Skeletal muscle tissue (tissue), 4 donors: ENCODE results near the gene SLC66A2. TPM values are rescaled to one million over a fixed set of nuclear protein-coding genes. Genes with fewer than 3 reads are reported as not detected.

Source experiments
- H3K27ac ChIP-seq: one replicate; pipeline ENCODE4 v1.7.0; 2013; ENCODE audit warnings: mild to moderate bottlenecking, low read depth, low read length, inconsistent platforms
- H3K27me3 ChIP-seq, 3 donors: one replicate each; pipeline ENCODE4 v1.7.0; 2013; ENCODE audit warnings: low read length in 3 of 3; ENCODE audit not compliant: control insufficient read depth in 3 of 3, insufficient read depth in 3 of 3
- H3K36me3 ChIP-seq, 3 donors: one replicate each; pipeline ENCODE4 v1.7.0; 2013; ENCODE audit warnings: low read length in 3 of 3; ENCODE audit not compliant: control insufficient read depth in 3 of 3, insufficient read depth in 3 of 3
- H3K4me1 ChIP-seq, 3 donors: one replicate each; pipeline ENCODE4 v1.7.0; 2013; ENCODE audit warnings: low read length in 3 of 3, mild to moderate bottlenecking in 3 of 3; ENCODE audit not compliant: control insufficient read depth in 3 of 3, insufficient read depth in 3 of 3
- H3K4me3 ChIP-seq, 3 donors: one replicate each; pipeline ENCODE4 v1.7.0; 2013; ENCODE audit warnings: low read length in 3 of 3
- H3K9ac ChIP-seq, 3 donors: one replicate each; pipeline ENCODE4 v1.7.0; 2013; ENCODE audit warnings: low read length in 3 of 3, mild to moderate bottlenecking in 3 of 3, moderate library complexity in 2 of 3, low read depth in 1 of 3
- H3K9me3 ChIP-seq, 3 donors: one replicate each; pipeline ENCODE4 v1.7.0; 2013; ENCODE audit warnings: low read length in 3 of 3; ENCODE audit not compliant: control insufficient read depth in 3 of 3
- total RNA-seq: library from RNA; depleted of rRNA; stranded (reverse); fragments of >200 nt; gene quantifications from one replicate; pipeline ENCODE4 v1.2.3, GENCODE V29; 2014
- donor health status: Osteomylitis.

The SLC66A2 gene
- total RNA-seq, 1 donor from 2014 or later: 20.4 TPM

DNA sequence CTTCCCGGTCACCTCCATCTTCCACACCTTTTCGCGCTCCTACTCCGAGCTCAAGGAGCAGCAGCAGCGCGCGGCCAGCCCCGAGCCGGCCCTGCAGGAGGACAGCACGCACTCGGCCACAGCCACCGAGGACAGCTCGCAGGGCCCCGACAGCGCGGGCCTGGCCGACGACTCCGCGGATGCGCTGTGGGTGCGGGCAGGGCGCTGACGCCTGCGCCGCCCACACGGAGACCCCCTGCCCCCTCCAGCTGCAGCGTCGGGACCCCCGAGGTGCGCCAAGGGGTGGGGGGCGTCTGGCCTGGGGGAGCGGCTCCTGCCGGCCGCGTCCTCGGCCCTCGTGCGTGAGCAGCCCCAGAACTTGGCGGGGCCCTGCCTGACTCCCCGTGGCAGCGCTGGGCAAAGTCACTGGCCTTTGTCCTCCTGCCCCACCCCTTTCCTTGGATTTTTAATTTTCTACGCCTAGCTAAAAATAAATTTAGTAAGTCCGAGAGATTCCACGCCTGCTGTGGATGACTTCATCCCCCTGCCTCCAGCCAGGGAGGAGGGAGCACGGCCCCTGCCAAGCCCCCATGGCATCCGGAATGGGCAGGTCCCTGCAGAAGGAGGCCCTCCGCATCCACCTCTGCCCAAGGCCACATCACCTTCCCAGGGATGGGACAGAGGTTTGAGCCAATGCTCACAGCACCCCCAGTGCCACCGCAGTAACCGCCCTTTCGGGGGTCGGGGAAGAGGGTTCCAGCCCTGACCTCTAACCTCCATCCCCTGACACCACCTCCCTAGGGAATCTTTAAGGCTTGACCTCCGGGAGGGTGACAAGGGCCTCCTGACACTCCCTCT is 51.6 kb downstream of the SLC66A2 start:
- H3K9me3 ChIP-seq: peaks cover 0 to 4% (median 2%) of the 10 kb centered on the region in 3 donors
- H3K27ac ChIP-seq: no peak overlapping the region
- H3K4me1 ChIP-seq: no peaks in the 10 kb centered on the region
- no peaks in the 10 kb centered on the region for H3K27me3 ChIP-seq
- H3K4me3 ChIP-seq: no peak overlapping the region
- H3K36me3 ChIP-seq: peaks cover 7 to 14% (median 9%) of the 10 kb centered on the region in 3 donors
- no peak overlapping the region for H3K9ac ChIP-seq

DNA sequence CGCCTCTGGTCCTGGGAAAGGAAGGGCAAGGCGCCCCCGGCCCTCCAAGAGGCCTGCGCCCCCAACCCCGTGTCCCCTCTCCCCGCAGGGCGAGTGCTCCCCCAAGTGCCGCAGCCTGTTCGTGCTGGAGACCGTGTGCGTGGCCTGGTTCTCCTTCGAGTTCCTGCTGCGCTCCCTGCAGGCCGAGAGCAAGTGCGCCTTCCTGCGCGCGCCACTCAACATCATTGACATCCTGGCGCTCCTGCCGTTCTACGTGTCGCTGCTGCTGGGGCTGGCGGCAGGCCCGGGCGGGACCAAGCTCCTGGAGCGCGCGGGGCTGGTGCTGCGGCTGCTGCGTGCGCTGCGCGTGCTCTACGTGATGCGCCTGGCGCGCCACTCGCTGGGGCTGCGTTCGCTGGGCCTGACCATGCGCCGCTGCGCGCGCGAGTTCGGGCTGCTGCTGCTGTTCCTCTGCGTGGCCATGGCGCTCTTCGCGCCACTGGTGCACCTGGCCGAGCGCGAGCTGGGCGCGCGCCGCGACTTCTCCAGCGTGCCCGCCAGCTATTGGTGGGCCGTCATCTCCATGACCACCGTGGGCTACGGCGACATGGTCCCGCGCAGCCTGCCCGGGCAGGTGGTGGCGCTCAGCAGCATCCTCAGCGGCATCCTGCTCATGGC is 52.4 kb downstream of the SLC66A2 start:
- no peak overlapping the region for H3K27ac ChIP-seq
- H3K4me1 ChIP-seq: no peaks in the 10 kb centered on the region
- no peaks in the 10 kb centered on the region for H3K27me3 ChIP-seq
- H3K9ac ChIP-seq: no peak overlapping the region
- peaks cover 0 to 4% (median 3%) of the 10 kb centered on the region in 3 donors for H3K9me3 ChIP-seq
- H3K36me3 ChIP-seq: peaks cover 7 to 14% (median 9%) of the 10 kb centered on the region in 3 donors
- H3K4me3 ChIP-seq: no peak overlapping the region

DNA sequence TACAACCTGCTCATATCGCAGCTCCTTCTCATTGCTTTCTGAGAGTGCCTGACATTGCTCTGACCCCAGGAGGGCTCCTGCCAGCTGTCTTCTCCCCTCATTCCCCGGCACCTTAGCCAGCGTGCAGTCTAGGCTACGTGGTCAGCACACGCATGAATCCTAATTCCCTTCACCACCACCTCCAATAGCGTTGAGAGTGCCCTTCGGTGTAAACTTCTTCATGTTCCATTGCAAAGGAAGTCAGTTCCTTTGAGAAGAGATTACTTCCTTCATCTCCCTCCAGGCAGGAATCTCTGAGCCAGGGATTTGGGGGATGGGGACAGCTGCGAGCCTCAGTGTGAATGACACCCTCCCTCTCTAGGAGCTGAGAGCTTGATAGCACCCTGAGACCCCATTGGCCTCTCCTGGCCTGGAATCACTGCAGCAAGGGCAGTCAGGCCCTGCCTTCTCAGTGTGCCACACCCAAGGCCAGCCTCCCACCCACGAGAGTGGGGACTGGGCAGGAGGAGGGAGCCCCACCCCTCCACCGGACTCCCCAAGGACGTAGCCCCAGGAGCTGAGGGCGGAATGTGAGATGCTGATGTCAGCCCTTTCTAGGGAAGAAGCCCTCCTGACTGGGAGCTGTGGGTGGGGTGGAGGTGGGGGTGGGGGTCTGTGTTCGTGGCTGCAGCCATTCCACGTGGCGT is 53.4 kb downstream of the SLC66A2 start:
- Histone ChIP-seq H3K27me3 (no peaks in the 10 kb centered on the region), H3K9ac (no peak overlapping the region), H3K27ac (no peak overlapping the region), H3K4me1 (no peaks in the 10 kb centered on the region), H3K36me3 (peaks cover 3 to 5% (median 5%) of the 10 kb centered on the region in 3 donors), H3K9me3 (peaks cover 0 to 6% (median 4%) of the 10 kb centered on the region in 3 donors), H3K4me3 (no peak overlapping the region)

DNA sequence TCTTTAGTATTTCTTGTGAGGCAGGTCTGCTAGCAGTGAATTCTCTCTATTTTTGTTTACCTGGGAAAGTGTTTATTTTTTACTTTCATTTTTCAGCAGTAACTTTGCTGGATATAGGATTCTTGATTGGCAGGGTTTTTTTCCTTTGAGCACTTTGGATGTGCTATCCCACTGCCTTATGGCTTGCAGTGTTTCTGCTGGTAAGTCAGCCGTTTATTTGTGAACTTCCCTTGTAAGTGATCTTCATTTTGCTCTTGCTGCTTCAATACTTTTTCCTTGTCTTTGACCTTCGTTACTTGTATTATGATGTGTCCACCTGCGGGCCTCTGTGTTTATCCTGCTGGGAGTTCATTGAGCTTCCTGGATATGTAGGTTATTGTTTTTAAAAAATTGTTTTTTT is 54.7 kb downstream of the SLC66A2 start:
- H3K27me3 ChIP-seq: no peaks in the 10 kb centered on the region
- H3K36me3 ChIP-seq: no peaks in the 10 kb centered on the region
- no peak overlapping the region for H3K4me3 ChIP-seq
- H3K4me1 ChIP-seq: no peaks in the 10 kb centered on the region
- peaks cover 4 to 10% (median 4%) of the 10 kb centered on the region in 3 donors for H3K9me3 ChIP-seq
- H3K9ac ChIP-seq: no peak overlapping the region
- no peak overlapping the region for H3K27ac ChIP-seq

DNA sequence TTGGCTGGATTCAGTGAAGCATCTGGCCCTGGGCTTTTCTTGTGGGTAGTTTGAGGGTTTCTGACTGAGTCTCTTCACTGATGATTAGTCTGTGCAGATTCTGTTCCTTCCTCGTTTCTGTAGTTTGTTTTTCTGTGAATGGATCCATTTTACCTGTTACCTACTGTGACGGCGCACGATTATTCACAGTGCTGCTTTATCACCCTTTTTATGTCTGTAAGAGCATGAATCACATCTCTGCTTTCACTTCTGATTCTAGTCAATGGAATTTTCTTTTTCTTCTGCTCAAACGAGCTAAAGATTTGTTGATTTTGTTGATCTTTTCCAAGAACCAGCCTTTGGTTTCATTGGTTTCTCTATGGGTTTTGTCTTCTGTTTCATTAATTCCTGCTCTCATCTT is 60.8 kb downstream of the SLC66A2 start:
- Histone ChIP-seq H3K36me3 (no peaks in the 10 kb centered on the region), H3K9me3 (peaks cover 2 to 12% (median 8%) of the 10 kb centered on the region in 3 donors), H3K4me3 (no peak overlapping the region), H3K4me1 (no peaks in the 10 kb centered on the region), H3K9ac (no peak overlapping the region), H3K27ac (no peak overlapping the region), H3K27me3 (peaks cover 0 to under 1% (median 0%) of the 10 kb centered on the region in 3 donors)

DNA sequence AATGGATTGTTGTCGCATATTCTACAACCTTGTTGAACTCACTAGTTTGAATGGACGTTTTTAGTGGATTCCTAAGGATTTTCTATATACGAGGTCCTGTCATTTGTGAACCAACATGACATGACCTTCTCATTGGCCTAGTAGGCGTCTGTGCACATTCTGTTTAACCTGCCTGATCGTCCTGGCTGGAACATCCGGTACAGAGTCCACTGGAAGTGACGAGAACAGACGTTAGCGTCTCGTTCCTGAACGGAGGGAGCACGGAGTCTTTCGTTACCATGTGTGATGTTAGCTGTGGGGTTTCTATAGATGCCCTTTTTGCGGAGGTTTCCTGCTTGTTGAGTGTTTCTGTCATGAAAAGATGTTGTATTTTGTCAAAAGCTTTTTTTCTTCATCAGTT is 61.9 kb downstream of the SLC66A2 start:
- no peak overlapping the region for H3K27ac ChIP-seq
- H3K4me1 ChIP-seq: no peaks in the 10 kb centered on the region
- no peak overlapping the region for H3K9ac ChIP-seq
- peaks cover 2 to 10% (median 8%) of the 10 kb centered on the region in 3 donors for H3K9me3 ChIP-seq
- H3K36me3 ChIP-seq: no peaks in the 10 kb centered on the region
- no peak overlapping the region for H3K4me3 ChIP-seq
- peaks cover 3 to 10% (median 4%) of the 10 kb centered on the region in 3 donors for H3K27me3 ChIP-seq

DNA sequence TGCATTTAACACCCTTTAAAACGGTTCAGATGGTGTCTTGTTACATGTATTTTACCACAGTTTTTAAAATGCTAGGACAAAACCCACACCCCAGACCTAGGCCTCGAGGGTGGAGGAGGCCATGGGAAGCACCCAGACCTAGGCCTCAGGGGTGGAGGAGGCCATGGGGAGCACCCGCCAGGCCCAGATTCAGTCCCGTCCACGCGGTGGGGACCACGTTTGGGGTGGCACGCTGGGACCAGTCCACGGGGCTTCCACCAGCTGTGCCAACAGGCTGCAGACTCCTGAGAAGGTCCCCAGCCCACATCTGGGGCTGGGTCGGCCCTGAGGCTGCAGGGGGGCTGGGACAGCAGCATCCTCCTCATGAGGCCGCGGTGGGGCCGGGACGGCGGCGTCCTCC is 63.4 kb downstream of the SLC66A2 start:
- Histone ChIP-seq H3K36me3 (no peaks in the 10 kb centered on the region), H3K27ac (no peak overlapping the region), H3K9me3 (peaks cover 2 to 8% (median 5%) of the 10 kb centered on the region in 3 donors), H3K27me3 (peaks cover 3 to 10% (median 4%) of the 10 kb centered on the region in 3 donors), H3K4me3 (no peak overlapping the region), H3K9ac (no peak overlapping the region), H3K4me1 (no peaks in the 10 kb centered on the region)

DNA sequence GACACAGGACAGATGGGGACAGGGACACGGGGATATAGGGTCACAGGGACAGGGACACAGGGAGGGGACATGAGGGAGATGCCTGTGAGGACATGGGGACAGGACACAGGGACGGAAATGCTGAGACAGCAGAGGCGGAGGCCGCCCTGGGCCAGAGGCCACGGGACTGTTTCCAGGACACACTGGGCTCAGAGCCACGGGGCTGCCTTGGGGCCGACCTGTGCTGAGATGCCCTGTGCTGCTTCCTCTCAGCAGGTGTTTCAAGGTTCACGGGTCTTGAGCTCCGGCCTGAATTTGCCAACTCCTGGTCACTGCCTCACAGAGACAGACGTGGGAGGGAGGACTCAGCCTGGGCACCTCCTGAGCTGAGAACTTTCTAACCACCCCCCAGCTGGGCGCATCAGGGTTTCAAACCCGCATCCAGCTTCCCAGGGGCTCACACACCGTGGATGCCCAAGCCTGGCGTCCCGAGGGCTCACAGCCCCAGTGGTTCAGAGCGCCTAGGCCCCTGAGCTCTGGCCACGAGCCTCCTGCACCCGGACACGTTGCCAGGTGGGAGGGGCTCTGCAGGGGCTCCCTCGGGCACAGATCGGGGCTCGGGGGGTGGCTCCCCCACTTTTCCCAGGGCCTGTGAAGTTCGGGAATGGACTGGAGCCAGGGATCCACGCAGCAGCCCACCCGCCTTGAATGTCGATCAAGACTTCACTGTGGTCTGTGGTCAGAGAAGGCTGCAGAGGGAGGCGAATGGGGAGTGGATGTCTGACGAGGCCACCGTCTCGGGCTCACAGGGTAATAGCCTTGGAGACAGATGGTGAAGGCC is 64.1 kb downstream of the SLC66A2 start:
- peaks cover 2 to 4% (median 4%) of the 10 kb centered on the region in 3 donors for H3K9me3 ChIP-seq
- no peak overlapping the region for H3K4me3 ChIP-seq
- no peaks in the 10 kb centered on the region for H3K36me3 ChIP-seq
- H3K27me3 ChIP-seq: peaks cover 3 to 10% (median 4%) of the 10 kb centered on the region in 3 donors
- H3K27ac ChIP-seq: no peak overlapping the region
- H3K4me1 ChIP-seq: no peaks in the 10 kb centered on the region
- no peak overlapping the region for H3K9ac ChIP-seq

DNA sequence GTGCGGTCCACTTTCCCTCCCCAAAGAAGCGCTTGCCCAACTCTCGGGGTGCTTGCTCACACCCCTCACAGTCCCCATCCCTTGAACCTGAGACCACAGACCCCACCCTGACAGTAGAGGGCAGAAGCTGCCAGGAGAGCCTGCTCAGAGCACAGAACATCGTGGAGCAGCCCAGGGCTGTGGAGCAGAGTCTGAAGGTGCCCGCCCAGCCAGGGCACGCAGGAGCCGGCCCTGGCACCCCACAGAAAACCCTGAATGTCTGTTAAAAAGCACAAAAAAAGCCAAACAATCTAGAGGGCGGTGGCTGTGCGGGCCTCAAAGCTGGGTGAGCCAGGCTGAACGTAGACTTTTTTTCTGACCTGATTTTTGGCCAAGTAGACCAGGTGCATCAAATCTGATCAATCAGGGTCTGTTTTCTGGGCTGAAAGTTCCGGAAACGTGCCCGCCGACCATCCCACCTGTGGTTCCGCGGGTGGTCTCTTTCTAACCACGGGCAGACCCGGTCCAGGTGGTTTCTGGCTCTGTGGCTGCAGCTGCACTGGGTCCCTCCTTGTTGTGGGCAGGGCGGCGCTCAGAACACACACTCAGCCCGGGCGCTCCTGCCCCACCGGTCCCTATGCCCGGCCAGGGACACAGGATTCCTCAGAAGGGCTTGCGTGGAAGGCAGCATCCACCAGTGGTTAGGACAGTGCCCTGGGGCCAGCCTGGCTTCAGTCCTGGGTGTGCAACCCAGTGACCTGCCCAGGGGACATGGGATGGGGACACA is 66.3 kb downstream of the SLC66A2 start:
- Histone ChIP-seq H3K9ac (no peak overlapping the region), H3K4me1 (no peaks in the 10 kb centered on the region), H3K27ac (no peak overlapping the region), H3K4me3 (no peak overlapping the region), H3K27me3 (peaks cover 3 to 10% (median 4%) of the 10 kb centered on the region in 3 donors), H3K36me3 (no peaks in the 10 kb centered on the region), H3K9me3 (peaks cover 0 to 4% (median 2%) of the 10 kb centered on the region in 3 donors)
